ENCODE data around the gene ITGB1.

DNA sequence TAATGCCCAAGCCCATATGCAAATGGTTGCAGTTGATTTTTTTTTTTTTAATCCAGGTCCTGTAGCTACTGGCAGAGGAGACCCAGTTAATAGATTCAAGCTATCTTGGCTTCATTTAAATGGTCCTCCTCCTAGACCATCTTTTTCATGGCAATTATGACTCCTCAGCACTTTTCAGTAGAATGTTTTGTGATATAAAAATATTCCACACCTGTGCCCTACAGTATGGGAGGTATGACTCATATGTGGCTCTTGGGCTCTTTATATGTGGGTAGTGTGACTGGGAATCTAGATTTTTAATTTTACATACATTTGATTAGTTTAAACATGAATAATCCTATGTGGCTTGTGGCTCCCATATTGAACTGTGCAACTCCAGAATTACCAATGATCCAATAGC is 80.1 kb downstream of the ITGB1 start:
- TF ChIP-seq, protein P1, sequence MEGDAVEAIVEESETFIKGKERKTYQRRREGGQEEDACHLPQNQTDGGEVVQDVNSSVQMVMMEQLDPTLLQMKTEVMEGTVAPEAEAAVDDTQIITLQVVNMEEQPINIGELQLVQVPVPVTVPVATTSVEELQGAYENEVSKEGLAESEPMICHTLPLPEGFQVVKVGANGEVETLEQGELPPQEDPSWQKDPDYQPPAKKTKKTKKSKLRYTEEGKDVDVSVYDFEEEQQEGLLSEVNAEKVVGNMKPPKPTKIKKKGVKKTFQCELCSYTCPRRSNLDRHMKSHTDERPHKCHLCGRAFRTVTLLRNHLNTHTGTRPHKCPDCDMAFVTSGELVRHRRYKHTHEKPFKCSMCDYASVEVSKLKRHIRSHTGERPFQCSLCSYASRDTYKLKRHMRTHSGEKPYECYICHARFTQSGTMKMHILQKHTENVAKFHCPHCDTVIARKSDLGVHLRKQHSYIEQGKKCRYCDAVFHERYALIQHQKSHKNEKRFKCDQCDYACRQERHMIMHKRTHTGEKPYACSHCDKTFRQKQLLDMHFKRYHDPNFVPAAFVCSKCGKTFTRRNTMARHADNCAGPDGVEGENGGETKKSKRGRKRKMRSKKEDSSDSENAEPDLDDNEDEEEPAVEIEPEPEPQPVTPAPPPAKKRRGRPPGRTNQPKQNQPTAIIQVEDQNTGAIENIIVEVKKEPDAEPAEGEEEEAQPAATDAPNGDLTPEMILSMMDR (conservative IDR thresholded peaks at IDR 0.05; ENCODE audit: low read depth, low read length) = no peak
- no peak for TF ChIP-seq EZH2 (IDR thresholded peaks at IDR 0.05; ENCODE audit: borderline replicate concordance, low read depth, low read length, poor library complexity, severe bottlenecking)

Measured in A673 (cell line).